NB4 (cell line): ENCODE results near the gene SERINC2.

ENCODE experiments used
- CTCF ChIP-seq: IDR thresholded peaks from one replicate; pipeline ENCODE4 v1.5.1; 2012; ENCODE audit warnings: low read depth, low read length
- MAX ChIP-seq: IDR thresholded peaks from 2 replicates; pipeline ENCODE4 v1.6.1; 2011; ENCODE audit warnings: low read depth, low read length

GRCh38 chr1:31415658-31416057 lies 2.6 kb downstream of the SERINC2 start:
- no peak for TF ChIP-seq CTCF
- TF ChIP-seq MAX, result no peak
